Lung microvascular endothelial cell (primary cell): ENCODE data around the gene BBS12. TPM values are rescaled to one million over a fixed set of nuclear protein-coding genes. Genes with fewer than 3 reads are reported as not detected.
"Not testable (repeated sequence)": the region's sequence is repeated elsewhere in the genome, so short reads cannot be mapped to it uniquely, and the experiment has no call there.

ENCODE experiments used
- DNase-seq, 2 donors: peaks; one replicate each; pipeline versions ENCODE4 v3.0.0 to v3.0.0-alpha.2; 2010; ENCODE audit warnings: low read depth in 2 of 2
- total RNA-seq: library from RNA; depleted of rRNA; stranded (reverse); fragments of >200 nt; gene quantifications from 2 replicates; pipeline ENCODE4 v1.2.1, GENCODE V29; 2014

BBS12 gene
- total RNA-seq, 1 donor from 2014 or later: 4.4 TPM

- DNase-seq: peak in 1 of 2 donors; percentile 76
These were observed 31.7 kb downstream of the BBS12 start for GRCh38 chr4:122764071-122764820.

DNA sequence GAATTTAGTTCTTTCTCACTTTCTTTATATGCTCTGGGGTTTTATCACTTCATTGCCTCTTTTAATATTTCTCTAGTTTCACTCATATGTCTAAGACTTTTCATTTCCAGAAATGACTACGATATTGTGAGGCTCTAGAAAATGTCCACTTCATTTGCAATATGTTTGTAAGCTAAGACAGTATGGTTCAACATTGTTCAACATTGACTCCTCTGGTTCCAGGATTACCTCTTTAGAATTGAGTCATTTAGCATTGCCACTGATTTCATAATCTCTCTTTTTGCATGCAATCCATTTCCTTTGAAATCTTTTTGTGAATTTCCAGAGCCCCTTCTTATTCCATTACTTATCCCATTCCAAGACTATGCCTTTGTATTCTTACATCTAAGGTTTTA, 32.3 kb downstream of the BBS12 start:
- peak in 1 of 2 donors; percentile 54 for DNase-seq

DNA sequence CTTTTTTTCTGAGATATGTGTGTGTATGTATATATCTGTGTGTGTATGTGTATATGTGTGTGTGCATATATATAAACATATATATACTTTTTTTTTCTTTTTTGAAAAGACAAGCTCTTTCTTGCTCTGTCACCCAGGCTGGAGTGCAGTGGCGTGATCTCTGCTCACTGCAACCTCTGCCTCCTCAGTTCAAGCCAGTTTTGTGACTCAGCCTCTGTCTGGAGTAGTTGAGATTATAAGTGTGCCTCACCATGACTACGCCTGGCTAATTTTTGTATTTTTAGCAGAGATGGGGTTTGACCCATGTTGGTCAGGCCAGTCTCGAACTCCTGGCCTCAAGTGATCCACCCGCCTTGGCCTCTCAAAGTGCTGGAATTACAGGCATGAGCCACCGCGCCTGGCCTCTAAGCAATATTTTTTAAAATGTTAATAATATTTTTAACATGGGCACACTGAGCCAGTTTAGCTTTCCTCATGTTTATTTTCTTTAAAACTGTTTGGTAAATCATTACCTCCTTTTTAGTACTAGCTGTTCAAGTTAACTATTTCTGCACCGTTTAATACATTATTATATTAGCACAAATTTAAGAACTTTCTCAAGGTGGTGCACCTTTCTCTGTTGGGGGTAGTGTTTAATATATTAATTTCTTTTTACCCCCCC, 33.3 kb downstream of the BBS12 start:
- DNase-seq: peak in 1 of 2 donors; percentile 82

DNA sequence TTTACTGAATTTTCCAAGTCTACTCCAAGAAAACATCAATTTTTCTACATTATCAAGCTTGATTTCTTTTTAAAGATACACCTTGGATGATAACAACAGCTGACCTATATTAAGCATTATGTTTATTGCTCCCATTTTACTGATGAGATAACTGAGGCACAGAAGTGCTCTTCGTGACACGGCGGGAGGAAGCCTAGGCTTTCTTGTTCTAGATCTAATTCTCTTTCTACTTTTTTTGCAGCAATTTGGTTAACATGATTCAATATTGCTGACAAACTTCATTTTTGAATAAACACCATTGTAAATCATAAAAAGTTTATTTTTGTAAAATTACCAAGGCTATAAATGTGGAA, 33.8 kb downstream of the BBS12 start:
- no peak for DNase-seq

- no peak for DNase-seq
These were observed 34.4 kb downstream of the BBS12 start for GRCh38 chr4:122766950-122767349.

GRCh38 chr4:122771724-122772123, 39.2 kb downstream of the BBS12 start:
- DNase-seq: no peak

DNA sequence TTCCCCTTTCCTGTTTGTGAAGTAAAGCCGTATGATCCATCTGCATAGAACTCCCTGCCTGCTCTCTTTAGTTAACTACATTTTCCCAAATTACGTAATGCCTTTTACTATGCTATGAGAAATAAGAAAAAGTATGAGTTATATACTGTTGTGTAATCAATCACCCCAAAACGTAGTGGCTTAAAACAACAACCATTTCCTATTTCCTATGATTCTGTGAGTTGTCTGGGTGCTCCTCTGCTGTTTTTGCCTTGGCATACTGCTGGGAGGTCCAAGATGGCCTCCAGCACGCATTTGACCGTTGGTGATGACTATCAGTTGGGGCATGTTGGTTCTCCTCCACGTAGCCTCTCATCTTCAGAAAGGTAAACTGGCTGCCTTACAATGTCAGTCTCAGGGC, 39.8 kb downstream of the BBS12 start:
- peak in 1 of 2 donors; percentile 27 for DNase-seq

GRCh38 chr4:122772986-122773385, 40.5 kb downstream of the BBS12 start:
- no peak for DNase-seq

DNA sequence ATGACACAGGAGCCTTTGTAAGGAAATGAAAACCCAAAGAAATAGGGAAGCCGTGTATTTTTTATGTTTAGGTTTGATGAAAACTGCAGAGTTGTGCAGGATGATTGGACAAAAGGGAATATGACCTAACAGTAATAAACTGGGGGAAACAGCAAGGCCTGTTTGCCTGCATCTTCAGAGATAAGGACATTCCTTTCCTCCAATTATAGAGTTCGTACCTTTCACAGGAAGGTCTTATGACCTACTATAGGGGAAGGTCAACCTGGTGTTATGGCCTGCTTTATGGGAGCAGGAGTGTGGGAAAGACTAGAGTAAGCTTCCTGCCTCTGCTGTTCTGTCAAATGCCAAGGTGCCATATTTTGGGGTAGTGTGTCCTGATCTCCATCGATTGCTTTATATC, 42.5 kb downstream of the BBS12 start:
- DNase-seq: peak; percentile 30 to 39

DNA sequence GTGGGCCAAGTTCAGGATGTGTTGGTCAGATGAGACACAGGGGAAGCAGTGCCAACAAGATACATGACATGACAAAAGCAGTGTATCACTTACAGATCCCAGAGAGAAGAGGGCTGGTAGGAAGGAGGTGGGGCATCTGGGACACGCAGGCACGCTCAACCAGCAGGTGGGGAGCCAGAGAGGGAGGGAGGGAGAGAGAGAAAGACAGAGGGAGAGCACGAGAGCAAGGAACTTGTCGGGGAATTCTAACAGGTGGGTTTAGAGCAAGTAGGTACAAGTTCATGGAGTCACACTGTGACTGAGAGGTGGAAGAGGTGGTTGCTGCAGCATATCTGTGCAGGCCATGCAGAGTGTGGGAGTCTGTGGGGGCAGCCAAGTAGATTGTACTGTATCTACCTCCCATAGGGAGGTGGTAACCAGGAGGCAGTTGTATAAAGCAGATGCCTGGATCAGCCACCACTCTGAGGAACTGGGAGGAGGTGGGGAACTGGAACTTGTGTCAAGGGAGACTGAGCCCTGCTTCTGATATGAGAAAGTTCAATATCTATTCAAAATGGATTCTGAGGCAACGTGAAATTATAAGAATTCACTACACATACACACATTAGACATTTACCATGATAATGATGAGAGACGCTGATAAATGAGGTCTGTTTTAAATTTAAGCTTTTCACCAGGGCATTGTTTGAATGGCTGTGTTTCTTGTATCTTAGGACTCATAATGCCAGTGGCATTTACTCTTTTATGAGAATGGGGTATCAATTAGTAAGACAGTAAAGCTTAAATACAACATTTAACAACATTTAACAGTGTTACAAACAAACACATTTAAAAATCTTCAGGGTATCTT, 43.7 kb downstream of the BBS12 start:
- DNase-seq: no peak

GRCh38 chr4:122776916-122777315, 44.4 kb downstream of the BBS12 start:
- DNase-seq: peak; percentile 29 to 59

DNA sequence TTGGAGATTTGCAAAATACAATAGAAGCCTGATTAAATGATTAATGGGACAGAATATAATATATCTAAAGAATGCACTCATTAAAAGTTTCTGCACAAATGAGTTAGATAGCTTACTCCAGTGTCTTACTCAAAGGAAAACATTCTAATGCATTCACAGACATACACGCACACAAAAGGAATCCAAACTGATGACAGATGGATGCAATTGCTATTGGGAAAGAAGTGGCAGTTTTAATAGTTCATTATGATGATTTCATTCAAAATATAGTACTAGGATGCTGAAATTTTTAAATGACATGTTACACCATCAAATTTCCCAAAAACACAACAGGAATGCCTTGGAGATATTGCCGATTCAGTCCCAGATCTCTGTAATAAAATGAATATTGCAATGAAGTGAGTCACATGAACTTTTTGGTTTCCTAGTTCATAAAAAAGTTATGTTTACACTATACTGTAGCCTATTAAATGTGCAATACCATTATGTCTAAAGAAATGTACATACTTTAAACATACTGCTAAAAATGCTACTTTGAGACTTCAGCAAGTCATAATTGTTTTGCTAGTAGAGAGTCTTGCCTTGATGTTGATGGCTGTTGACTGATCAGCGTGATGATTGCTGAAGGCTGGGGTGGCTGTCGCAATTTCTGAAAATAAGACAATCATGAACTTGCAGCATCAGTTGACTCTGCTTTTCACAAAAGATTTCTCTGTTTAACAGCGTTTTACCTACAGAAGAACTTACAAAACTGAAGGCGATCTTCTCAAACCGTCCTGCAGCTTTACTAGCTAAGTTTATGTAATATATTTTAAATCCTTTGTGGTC, 45.6 kb downstream of the BBS12 start:
- no peak for DNase-seq

- no peak for DNase-seq
These were observed 49.0 kb downstream of the BBS12 start for GRCh38 chr4:122781486-122781885.

- DNase-seq: peak; percentile 82 to 91
These were observed 51.1 kb downstream of the BBS12 start for GRCh38 chr4:122783301-122784215.

GRCh38 chr4:122784261-122784660, 51.8 kb downstream of the BBS12 start:
- no peak for DNase-seq

GRCh38 chr4:122785099-122785498, 52.6 kb downstream of the BBS12 start:
- DNase-seq: no peak

DNA sequence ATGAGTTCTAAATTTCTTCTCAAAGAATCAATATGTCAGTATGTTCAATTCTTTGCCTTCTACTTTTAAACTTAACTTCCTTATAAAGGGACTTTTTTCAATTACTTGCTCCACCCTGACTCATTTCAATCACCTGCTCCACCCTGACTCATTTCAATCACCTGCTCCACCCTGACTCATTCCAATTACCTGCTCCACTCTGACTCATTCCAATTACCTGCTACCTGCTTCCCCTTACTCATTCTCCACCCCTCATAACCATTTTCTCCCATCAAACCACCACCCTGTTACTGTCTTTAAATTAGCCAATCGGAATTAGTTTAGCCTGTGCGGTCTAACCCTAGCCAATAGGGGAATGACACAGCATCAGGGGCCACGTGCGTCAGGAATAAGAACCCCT, 53.8 kb downstream of the BBS12 start:
- DNase-seq: not testable (repeated sequence)

DNA sequence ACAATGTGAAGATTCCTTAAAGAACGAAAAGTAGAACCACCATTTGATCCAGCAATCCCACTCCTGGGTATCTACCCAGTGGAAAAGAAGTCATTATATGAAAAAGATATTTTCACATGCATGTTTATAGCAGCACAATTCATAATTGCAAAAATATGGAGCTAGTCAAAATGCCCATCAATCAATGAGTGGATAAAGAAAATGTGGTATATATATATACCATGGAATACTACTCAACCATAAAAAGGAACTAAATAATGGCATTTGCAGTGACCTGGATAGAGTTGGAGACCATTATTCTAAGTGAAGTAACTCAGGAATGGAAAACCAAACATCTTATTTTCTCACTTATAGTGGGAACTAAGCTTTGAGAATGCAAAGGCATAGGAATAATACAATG, 54.4 kb downstream of the BBS12 start:
- not testable (repeated sequence) for DNase-seq

DNA sequence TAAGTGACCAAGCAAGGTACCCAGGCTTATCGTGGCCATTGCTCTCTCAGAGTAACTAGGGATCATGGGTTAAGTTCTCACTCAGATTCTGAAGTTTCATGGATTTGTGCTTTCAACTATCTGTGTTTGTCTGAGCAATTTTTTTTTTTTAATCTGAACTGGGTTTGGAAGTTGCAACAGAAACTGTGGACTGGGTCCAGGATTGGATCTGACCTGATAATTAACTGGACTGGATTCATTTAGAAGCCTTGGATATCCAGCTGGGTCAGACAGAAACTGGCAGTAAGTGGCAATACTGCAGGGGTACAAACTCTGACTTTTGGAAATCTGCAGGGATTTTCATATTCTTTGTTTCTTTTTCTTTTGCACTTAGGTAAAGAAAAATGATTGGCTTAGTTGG, 55.4 kb downstream of the BBS12 start:
- no peak for DNase-seq

DNA sequence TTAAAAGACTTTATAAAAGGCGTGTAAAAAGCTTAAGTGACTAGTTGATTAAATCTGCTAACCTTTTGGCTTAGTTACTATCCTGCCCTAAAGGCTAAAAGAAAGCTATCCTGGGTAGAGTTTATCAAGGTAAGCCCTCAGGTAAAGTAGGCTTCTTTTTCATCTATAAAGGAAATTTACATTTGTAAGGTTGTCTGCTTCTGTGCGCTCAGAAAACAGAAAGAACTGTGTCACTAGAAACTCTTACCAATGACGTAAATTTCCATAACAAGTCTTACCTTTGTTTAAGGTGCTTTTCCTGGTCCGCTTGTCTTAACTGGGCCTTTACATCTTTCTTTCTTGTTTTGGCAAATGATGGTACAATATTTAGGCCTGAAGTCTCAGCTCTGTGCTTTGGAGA, 56.4 kb downstream of the BBS12 start:
- no peak for DNase-seq
